Measurements from ENCODE around the gene OLFM1.
"Not testable (repeated sequence)": the region's sequence is repeated elsewhere in the genome, so short reads cannot be mapped to it uniquely, and the experiment has no call there.

The OLFM1 gene

GRCh38 chr9:135111600-135111999 lies 24.1 kb downstream of the OLFM1 start:
- H3K4me1 Mint-ChIP-seq (ENCODE audit: low read depth); H3K27me3 Mint-ChIP-seq; H3K27ac Mint-ChIP-seq; H3K4me3 Mint-ChIP-seq; H3K9me3 Mint-ChIP-seq (ENCODE audit: low read depth); H3K36me3 Mint-ChIP-seq: not testable (repeated sequence)

- H3K9me3 Mint-ChIP-seq (ENCODE audit: low read depth), result no peaks in the 10 kb centered on the region
- no peak overlapping the region for H3K27ac Mint-ChIP-seq
- H3K36me3 Mint-ChIP-seq, result no peaks in the 10 kb centered on the region
- no peaks in the 10 kb centered on the region for H3K4me1 Mint-ChIP-seq (ENCODE audit: low read depth)
- H3K4me3 Mint-ChIP-seq, result no peak overlapping the region
- no peaks in the 10 kb centered on the region for H3K27me3 Mint-ChIP-seq
Measured at GRCh38 chr9:135116371-135116770, 28.9 kb downstream of the OLFM1 start.

GRCh38 chr9:135116881-135117280 lies 29.4 kb downstream of the OLFM1 start:
- Mint-ChIP-seq H3K9me3 (ENCODE audit: low read depth) (no peaks in the 10 kb centered on the region), H3K27ac (no peak overlapping the region), H3K4me1 (ENCODE audit: low read depth) (no peaks in the 10 kb centered on the region), H3K4me3 (no peak overlapping the region), H3K27me3 (no peaks in the 10 kb centered on the region), H3K36me3 (no peaks in the 10 kb centered on the region)

- Mint-ChIP-seq H3K9me3 (ENCODE audit: low read depth) (no peaks in the 10 kb centered on the region), H3K36me3 (no peaks in the 10 kb centered on the region), H3K27ac (no peak overlapping the region), H3K4me3 (no peak overlapping the region), H3K27me3 (no peaks in the 10 kb centered on the region), H3K4me1 (ENCODE audit: low read depth) (no peaks in the 10 kb centered on the region)
Measured at GRCh38 chr9:135117281-135117680, 29.8 kb downstream of the OLFM1 start.

GRCh38 chr9:135119496-135120064 lies 32.1 kb downstream of the OLFM1 start:
- Mint-ChIP-seq H3K9me3 (ENCODE audit: low read depth) (no peaks in the 10 kb centered on the region), H3K27me3 (no peaks in the 10 kb centered on the region), H3K4me3 (no peak overlapping the region), H3K36me3 (no peaks in the 10 kb centered on the region), H3K27ac (no peak overlapping the region), H3K4me1 (ENCODE audit: low read depth) (no peaks in the 10 kb centered on the region)

- H3K27ac Mint-ChIP-seq, result no peak overlapping the region
- no peaks in the 10 kb centered on the region for H3K9me3 Mint-ChIP-seq (ENCODE audit: low read depth)
- no peak overlapping the region for H3K4me3 Mint-ChIP-seq
- no peaks in the 10 kb centered on the region for H3K4me1 Mint-ChIP-seq (ENCODE audit: low read depth)
- H3K36me3 Mint-ChIP-seq, result no peaks in the 10 kb centered on the region
- no peaks in the 10 kb centered on the region for H3K27me3 Mint-ChIP-seq
Measured at GRCh38 chr9:135120249-135120648, 32.8 kb downstream of the OLFM1 start.

- H3K36me3 Mint-ChIP-seq, result no peaks in the 10 kb centered on the region
- H3K27ac Mint-ChIP-seq, result no peak overlapping the region
- no peak overlapping the region for H3K4me3 Mint-ChIP-seq
- no peaks in the 10 kb centered on the region for H3K4me1 Mint-ChIP-seq (ENCODE audit: low read depth)
- H3K9me3 Mint-ChIP-seq (ENCODE audit: low read depth), result no peaks in the 10 kb centered on the region
- no peaks in the 10 kb centered on the region for H3K27me3 Mint-ChIP-seq
Measured at GRCh38 chr9:135122316-135122715, 34.8 kb downstream of the OLFM1 start.

- H3K9me3 Mint-ChIP-seq (ENCODE audit: low read depth), result no peaks in the 10 kb centered on the region
- no peak overlapping the region for H3K27ac Mint-ChIP-seq
- H3K36me3 Mint-ChIP-seq, result no peaks in the 10 kb centered on the region
- H3K4me1 Mint-ChIP-seq (ENCODE audit: low read depth), result no peaks in the 10 kb centered on the region
- no peaks in the 10 kb centered on the region for H3K27me3 Mint-ChIP-seq
- H3K4me3 Mint-ChIP-seq, result no peak overlapping the region
Measured at GRCh38 chr9:135123126-135123772, 35.8 kb downstream of the OLFM1 start.

GRCh38 chr9:135123773-135124134 lies 36.3 kb downstream of the OLFM1 start:
- no peak overlapping the region for H3K27ac Mint-ChIP-seq
- no peaks in the 10 kb centered on the region for H3K36me3 Mint-ChIP-seq
- H3K4me3 Mint-ChIP-seq, result no peak overlapping the region
- no peaks in the 10 kb centered on the region for H3K4me1 Mint-ChIP-seq (ENCODE audit: low read depth)
- H3K27me3 Mint-ChIP-seq, result no peaks in the 10 kb centered on the region
- H3K9me3 Mint-ChIP-seq (ENCODE audit: low read depth), result no peaks in the 10 kb centered on the region

- no peak overlapping the region for H3K27ac Mint-ChIP-seq
- no peak overlapping the region for H3K4me3 Mint-ChIP-seq
- no peaks in the 10 kb centered on the region for H3K4me1 Mint-ChIP-seq (ENCODE audit: low read depth)
- no peaks in the 10 kb centered on the region for H3K36me3 Mint-ChIP-seq
- no peaks in the 10 kb centered on the region for H3K9me3 Mint-ChIP-seq (ENCODE audit: low read depth)
- no peaks in the 10 kb centered on the region for H3K27me3 Mint-ChIP-seq
Measured at GRCh38 chr9:135126451-135127187, 39.2 kb downstream of the OLFM1 start.

- Mint-ChIP-seq H3K9me3 (ENCODE audit: low read depth) (no peaks in the 10 kb centered on the region), H3K4me3 (no peak overlapping the region), H3K27me3 (no peaks in the 10 kb centered on the region), H3K27ac (no peak overlapping the region), H3K4me1 (ENCODE audit: low read depth) (no peaks in the 10 kb centered on the region), H3K36me3 (no peaks in the 10 kb centered on the region)
Measured at GRCh38 chr9:135127718-135128670, 40.5 kb downstream of the OLFM1 start.

- Mint-ChIP-seq H3K4me3 (no peak overlapping the region), H3K27ac (no peak overlapping the region), H3K9me3 (ENCODE audit: low read depth) (no peaks in the 10 kb centered on the region), H3K27me3 (no peaks in the 10 kb centered on the region), H3K4me1 (ENCODE audit: low read depth) (no peaks in the 10 kb centered on the region), H3K36me3 (no peaks in the 10 kb centered on the region)
Measured at GRCh38 chr9:135129137-135129695, 41.7 kb downstream of the OLFM1 start.

- Mint-ChIP-seq H3K9me3 (ENCODE audit: low read depth) (no peaks in the 10 kb centered on the region), H3K27ac (no peak overlapping the region), H3K4me1 (ENCODE audit: low read depth) (no peaks in the 10 kb centered on the region), H3K36me3 (no peaks in the 10 kb centered on the region), H3K27me3 (no peaks in the 10 kb centered on the region), H3K4me3 (no peak overlapping the region)
Measured at GRCh38 chr9:135130207-135130976, 42.9 kb downstream of the OLFM1 start.

GRCh38 chr9:135131488-135131887 lies 44.0 kb downstream of the OLFM1 start:
- H3K27ac Mint-ChIP-seq, result no peak overlapping the region
- no peaks in the 10 kb centered on the region for H3K36me3 Mint-ChIP-seq
- H3K4me3 Mint-ChIP-seq, result no peak overlapping the region
- no peaks in the 10 kb centered on the region for H3K4me1 Mint-ChIP-seq (ENCODE audit: low read depth)
- no peaks in the 10 kb centered on the region for H3K9me3 Mint-ChIP-seq (ENCODE audit: low read depth)
- H3K27me3 Mint-ChIP-seq, result no peaks in the 10 kb centered on the region

All from activated naive CD8-positive, alpha-beta T cell (primary cell).